CD4-positive, alpha-beta T cell treated with Interleukin-6 for 4 hours (primary cell): ENCODE data around the gene F2.
"Not testable (repeated sequence)": the region's sequence is repeated elsewhere in the genome, so short reads cannot be mapped to it uniquely, and the experiment has no call there.

ENCODE experiments used
- DNase-seq: peaks from one replicate; pipeline ENCODE4 v3.0.0-alpha.2; 2020; ENCODE audit warnings: mixed read lengths

F2 gene

GRCh38 chr11:46719048-46719542, at the start of gene F2:
TSS of gene F2 (plus strand) at chr11:46719213. CDS start at chr11:46719236, 23 bp downstream.
- DNase-seq = no peak

GRCh38 chr11:46669711-46670139, 49.3 kb upstream of the F2 start:
- DNase-seq = peak; percentile 15

GRCh38 chr11:46670521-46670920, 48.5 kb upstream of the F2 start:
- not testable (repeated sequence) for DNase-seq

GRCh38 chr11:46671958-46672315, 47.1 kb upstream of the F2 start:
- no peak for DNase-seq

GRCh38 chr11:46672381-46672839, 46.6 kb upstream of the F2 start:
- DNase-seq = no peak

GRCh38 chr11:46673713-46674462, 45.1 kb upstream of the F2 start:
- DNase-seq = no peak

GRCh38 chr11:46674463-46675287, 44.3 kb upstream of the F2 start:
- peak; percentile 61 for DNase-seq

- DNase-seq = no peak
Observed at GRCh38 chr11:46675288-46675851, 43.6 kb upstream of the F2 start.

GRCh38 chr11:46675949-46676348, 43.1 kb upstream of the F2 start:
- no peak for DNase-seq

GRCh38 chr11:46676436-46677158, 42.4 kb upstream of the F2 start:
- DNase-seq = no peak

GRCh38 chr11:46677169-46677568, 41.8 kb upstream of the F2 start:
- DNase-seq = no peak

- no peak for DNase-seq
Observed at GRCh38 chr11:46677991-46678740, 40.8 kb upstream of the F2 start.

GRCh38 chr11:46678741-46679130, 40.3 kb upstream of the F2 start:
- no peak for DNase-seq

GRCh38 chr11:46679241-46680163, 39.5 kb upstream of the F2 start:
- no peak for DNase-seq

- no peak for DNase-seq
Observed at GRCh38 chr11:46680164-46680760, 38.8 kb upstream of the F2 start.

- no peak for DNase-seq
Observed at GRCh38 chr11:46680815-46681214, 38.2 kb upstream of the F2 start.

- DNase-seq = no peak
Observed at GRCh38 chr11:46681814-46682213, 37.2 kb upstream of the F2 start.

GRCh38 chr11:46682773-46683752, 36.0 kb upstream of the F2 start:
- DNase-seq = no peak

- DNase-seq = no peak
Observed at GRCh38 chr11:46684367-46684766, 34.6 kb upstream of the F2 start.
